Spinal cord (tissue), 10 donors: ENCODE results near the gene MYL12B. TPM values are rescaled to one million over a fixed set of nuclear protein-coding genes. Genes with fewer than 3 reads are reported as not detected.

Experiments used
- DNase-seq, 6 donors: peaks; one replicate each; pipeline versions ENCODE4 v3.0.0 to v3.0.0-alpha.2; 2013 to 2015; ENCODE audit warnings: low spot score in 6 of 6, low read depth in 4 of 6
- H3K27ac ChIP-seq: one replicate; pipeline ENCODE4 v1.5.1; 2013; ENCODE audit warnings: low read depth, low read length, control low read depth
- H3K27me3 ChIP-seq: one replicate; pipeline ENCODE4 v1.6.1; 2013; ENCODE audit warnings: low read length; ENCODE audit not compliant: control insufficient read depth, insufficient read depth
- H3K36me3 ChIP-seq: one replicate; pipeline ENCODE4 v1.6.1; 2013; ENCODE audit warnings: low read length; ENCODE audit not compliant: control insufficient read depth, insufficient read depth
- H3K4me1 ChIP-seq: one replicate; pipeline ENCODE4 v1.6.1; 2013; ENCODE audit warnings: low read length; ENCODE audit not compliant: control insufficient read depth, insufficient read depth
- H3K4me3 ChIP-seq: one replicate; pipeline ENCODE4 v1.5.1; 2013; ENCODE audit warnings: low read depth, low read length, control low read depth
- H3K9me3 ChIP-seq: one replicate; pipeline ENCODE4 v1.6.1; 2013; ENCODE audit warnings: low read length; ENCODE audit not compliant: control insufficient read depth, insufficient read depth
- WGBS: methylation state at CpG from one replicate; pipeline ENCODE4 v1.1.5; 2013; ENCODE audit warnings: missing lambda C conversion rate; ENCODE audit not compliant: insufficient coverage; 5-methylcytosine and 5-hydroxymethylcytosine counted together
- polyA plus RNA-seq, 2 donors: library from polyadenylated mRNA; unstranded; fragments of 120-200 nt; gene quantifications; one replicate each; pipeline ENCODE4 v1.2.1, GENCODE V29; 2013; ENCODE audit not compliant: insufficient read length in 2 of 2
- total RNA-seq, 2 donors: library from RNA; depleted of rRNA in 1 of 2; stranded (reverse); fragments of 120-200 nt in 1 of 2; fragments of >200 nt in 1 of 2; gene quantifications; one replicate each; pipeline versions ENCODE4 v1.2.3 to v1.2.4, GENCODE V29; 2013 to 2014
- donor health status: healthy.

MYL12B gene
- total and polyA plus RNA-seq, 4 donors, result 196 to 482 (median 247) TPM

DNA sequence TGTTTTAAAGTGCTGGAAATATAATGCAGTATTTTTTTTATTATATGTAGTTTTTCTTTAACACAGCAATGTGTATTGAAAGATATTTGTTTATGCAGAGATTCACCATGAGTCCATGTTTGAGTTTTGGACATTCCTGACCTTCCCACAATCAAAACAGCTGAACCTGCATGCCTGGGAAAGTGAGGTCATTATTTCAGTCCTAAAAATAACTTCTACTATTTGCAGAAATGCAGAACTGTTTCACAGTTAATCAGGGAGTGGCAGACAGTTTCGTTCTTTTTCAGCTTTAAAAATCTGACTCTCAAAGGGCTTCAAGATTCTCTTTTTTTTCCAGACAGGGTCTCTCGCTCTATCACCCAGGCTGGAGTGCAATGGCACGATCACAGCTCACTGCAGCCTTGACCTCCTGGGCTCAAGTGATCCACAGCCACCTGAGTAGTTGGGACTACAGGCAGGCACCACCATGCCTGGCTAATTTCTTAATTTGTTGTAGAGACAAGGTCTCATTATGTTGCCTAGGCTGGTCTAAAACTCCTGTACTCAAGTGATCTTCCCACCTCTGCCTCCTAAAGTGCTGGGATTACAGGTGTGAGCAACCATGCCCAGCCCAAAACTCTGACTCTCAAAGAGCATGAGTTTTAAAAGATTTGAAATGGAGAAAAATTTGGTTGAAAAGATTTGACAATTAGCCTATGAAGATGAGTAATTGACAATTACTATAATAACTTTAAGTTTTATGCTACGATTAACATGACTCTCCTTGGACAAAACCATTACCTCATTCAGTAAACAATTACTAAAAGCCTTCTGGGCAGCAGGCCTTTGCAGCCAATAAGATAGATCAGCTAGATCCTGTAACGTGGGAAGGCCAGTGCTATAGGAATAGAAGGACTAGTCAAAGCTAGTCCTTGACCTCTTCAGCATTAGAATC, 5.0 kb upstream of the MYL12B start:
- Histone ChIP-seq H3K27me3 (no peaks in the 10 kb centered on the region), H3K4me3 (no peak overlapping the region), H3K27ac (peak overlapping the region; percentile 59), H3K9me3 (no peaks in the 10 kb centered on the region), H3K4me1 (no peaks in the 10 kb centered on the region), H3K36me3 (peaks cover 9% of the 10 kb centered on the region)
- 63% methylated on average over 2 of the region's 5 CpGs for WGBS
- DNase-seq, result no peak

DNA sequence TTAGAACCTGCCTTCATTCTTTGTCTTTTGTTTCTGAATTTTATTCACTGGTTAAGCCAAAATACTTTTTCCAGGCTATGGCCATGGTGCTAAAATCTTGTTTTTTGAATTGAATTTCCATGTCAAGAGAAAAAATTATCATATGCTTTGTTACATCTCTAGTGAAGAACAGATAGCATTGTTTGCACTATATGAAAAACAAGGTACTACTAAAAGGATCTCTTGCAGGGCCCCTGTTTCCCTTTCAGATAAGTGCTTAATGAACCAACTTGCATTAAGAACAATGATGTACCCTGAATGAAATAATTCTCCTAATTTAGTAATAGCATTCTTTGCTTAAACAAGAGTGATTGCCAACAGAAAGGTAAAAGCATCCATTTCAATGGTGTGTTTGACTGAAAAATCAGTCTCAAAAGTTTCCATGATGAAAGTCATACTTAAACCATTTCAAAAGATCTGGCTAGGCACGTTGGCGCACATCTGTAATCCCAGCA, 4.3 kb upstream of the MYL12B start:
- no peaks in the 10 kb centered on the region for H3K27me3 ChIP-seq
- 92% methylated on average over 2 of the region's 2 CpGs for WGBS
- no peaks in the 10 kb centered on the region for H3K9me3 ChIP-seq
- H3K4me1 ChIP-seq, result no peaks in the 10 kb centered on the region
- H3K36me3 ChIP-seq, result peaks cover 9% of the 10 kb centered on the region
- H3K27ac ChIP-seq, result peak overlapping the region; percentile 59
- no peak overlapping the region for H3K4me3 ChIP-seq
- no peak for DNase-seq

DNA sequence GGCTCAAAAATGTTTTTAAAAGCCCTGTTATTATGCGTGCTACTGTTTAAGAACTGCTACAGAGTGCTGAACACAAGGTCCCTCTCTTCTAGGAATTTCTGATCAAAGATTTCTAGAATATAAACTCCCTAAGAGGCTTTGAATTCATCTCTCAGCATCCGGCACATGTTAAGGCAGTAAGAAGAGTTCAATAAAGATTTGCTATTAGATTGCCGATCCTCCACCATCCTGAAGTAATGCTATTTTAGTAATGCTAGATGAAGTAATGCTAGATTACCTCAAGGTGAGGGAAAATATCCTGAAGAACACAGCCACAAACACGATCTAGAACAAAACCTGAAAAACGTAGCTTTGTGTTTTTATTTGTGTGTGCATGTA, 949 bp upstream of the MYL12B start:
- Histone ChIP-seq H3K36me3 (peaks cover 7% of the 10 kb centered on the region), H3K9me3 (no peaks in the 10 kb centered on the region), H3K4me3 (peak overlapping the region; percentile 92), H3K27ac (peak overlapping the region; percentile 93), H3K27me3 (no peaks in the 10 kb centered on the region), H3K4me1 (no peaks in the 10 kb centered on the region)
- no peak for DNase-seq
- WGBS, result no CpG with 5 or more reads among the region's 5 CpGs

GRCh38 chr18:3262234-3263131, 550 bp downstream of the MYL12B start:
- no peaks in the 10 kb centered on the region for H3K4me1 ChIP-seq
- H3K36me3 ChIP-seq, result peaks cover 3% of the 10 kb centered on the region
- H3K4me3 ChIP-seq, result peak overlapping the region; percentile 92
- no peaks in the 10 kb centered on the region for H3K27me3 ChIP-seq
- WGBS, result under 1% methylated on average over 69 of the region's 69 CpGs
- no peaks in the 10 kb centered on the region for H3K9me3 ChIP-seq
- H3K27ac ChIP-seq, result peak overlapping the region; percentile 47
- DNase-seq, result peak in 2 of 6 donors; percentile 6 to 14

DNA sequence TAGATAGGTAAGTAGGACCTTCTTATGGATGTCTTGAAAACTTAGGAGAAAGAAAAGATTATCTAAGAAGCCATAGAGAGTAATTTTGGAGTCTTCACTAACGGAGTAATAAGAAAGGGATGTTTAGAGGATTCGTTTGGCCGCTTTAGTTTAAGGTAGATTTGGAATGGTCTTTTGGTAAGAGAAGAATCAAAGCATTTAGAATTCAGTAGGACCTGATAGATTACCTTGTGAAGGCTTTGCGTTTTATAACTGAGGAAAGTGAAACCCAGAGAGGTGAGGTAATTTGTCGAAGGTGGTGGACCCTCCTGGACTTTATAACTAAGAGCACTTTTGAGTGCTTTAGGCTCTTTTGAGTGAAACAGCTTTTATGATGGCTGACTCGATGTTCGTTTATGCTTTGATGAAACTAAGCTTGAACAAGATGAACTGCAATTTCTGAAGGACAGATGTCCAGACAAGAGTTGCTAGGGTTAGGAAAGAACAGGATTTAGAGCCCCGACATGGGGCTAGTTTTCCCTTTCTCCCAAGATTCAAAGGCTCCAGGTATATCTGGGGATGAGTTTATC, 1.3 kb downstream of the MYL12B start:
- Histone ChIP-seq H3K4me1 (no peaks in the 10 kb centered on the region), H3K27me3 (no peaks in the 10 kb centered on the region), H3K4me3 (peak overlapping the region; percentile 92), H3K27ac (peak overlapping the region; percentile 30), H3K9me3 (no peaks in the 10 kb centered on the region), H3K36me3 (no peaks in the 10 kb centered on the region)
- WGBS, result 38% methylated on average over 7 of the region's 8 CpGs
- DNase-seq, result no peak

GRCh38 chr18:3264362-3264761, 2.4 kb downstream of the MYL12B start:
- Histone ChIP-seq H3K27ac (no peak overlapping the region), H3K4me1 (no peaks in the 10 kb centered on the region)

GRCh38 chr18:3265564-3266033, 3.7 kb downstream of the MYL12B start:
- no peak overlapping the region for H3K4me3 ChIP-seq
- H3K4me1 ChIP-seq, result no peaks in the 10 kb centered on the region
- no peaks in the 10 kb centered on the region for H3K36me3 ChIP-seq
- WGBS, result 100% methylated on average over 2 of the region's 3 CpGs
- no peaks in the 10 kb centered on the region for H3K27me3 ChIP-seq
- H3K27ac ChIP-seq, result no peak overlapping the region
- H3K9me3 ChIP-seq, result no peaks in the 10 kb centered on the region
- DNase-seq, result no peak

More at GRCh38 chr18:3264362-3264761, 2.4 kb downstream of the MYL12B start:
- Histone ChIP-seq H3K9me3 (no peaks in the 10 kb centered on the region), H3K4me3 (no peak overlapping the region), H3K27me3 (no peaks in the 10 kb centered on the region), H3K36me3 (no peaks in the 10 kb centered on the region)
- WGBS, result 72% methylated on average over 2 of the region's 2 CpGs
- DNase-seq, result no peak

GRCh38 chr18:3266062-3266608, 4.2 kb downstream of the MYL12B start:
- Histone ChIP-seq H3K36me3 (no peaks in the 10 kb centered on the region), H3K4me3 (no peak overlapping the region), H3K27me3 (no peaks in the 10 kb centered on the region), H3K9me3 (no peaks in the 10 kb centered on the region), H3K4me1 (no peaks in the 10 kb centered on the region), H3K27ac (no peak overlapping the region)
- WGBS, result 80% methylated on average over 6 of the region's 7 CpGs
- DNase-seq, result no peak

GRCh38 chr18:3268306-3268705, 6.4 kb downstream of the MYL12B start:
- no peak for DNase-seq
- Histone ChIP-seq H3K27me3 (no peaks in the 10 kb centered on the region), H3K4me3 (no peak overlapping the region), H3K27ac (no peak overlapping the region), H3K9me3 (no peaks in the 10 kb centered on the region), H3K4me1 (no peaks in the 10 kb centered on the region), H3K36me3 (no peaks in the 10 kb centered on the region)
